ENCODE data around the gene FBXW11. TPM values are rescaled to one million over a fixed set of nuclear protein-coding genes. Genes with fewer than 3 reads are reported as not detected.
"Not testable (repeated sequence)": the region's sequence is repeated elsewhere in the genome, so short reads cannot be mapped to it uniquely, and the experiment has no call there.

The FBXW11 gene
- total and polyA plus RNA-seq, 2 of the 13 experiments (the other 11 are each of a cell fraction or from before 2014, with no cell fraction given): 31.7 to 53.6 TPM

DNA sequence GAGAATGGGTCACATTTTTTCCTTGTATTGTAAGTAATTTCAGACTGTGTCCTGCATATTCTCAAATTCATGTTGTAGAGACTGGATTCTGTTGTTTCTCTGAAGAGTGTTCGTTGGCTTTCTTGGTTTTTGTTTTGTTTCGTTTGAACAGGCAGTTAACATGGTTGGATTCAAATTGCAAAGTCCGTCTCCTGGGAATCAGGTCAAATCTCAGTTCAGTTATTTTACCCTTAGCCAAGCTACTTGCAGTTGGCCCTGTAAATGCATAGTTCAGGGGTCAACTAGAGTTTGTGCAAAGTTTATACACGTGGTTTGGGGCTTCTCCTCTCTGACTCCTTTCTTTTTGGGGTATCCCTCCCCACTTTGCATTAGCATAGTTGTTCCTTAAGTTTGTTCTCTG lies 21.7 kb upstream of the FBXW11 start:
- ChIA-PET CTCF (ENCODE audit: low intra/inter-chr PET ratio, low total read pairs) (no interaction called here), POLR2A (interaction anchor here (0.6 to 1.0 kb wide), 2 partner anchors 21 to 139 kb away, joined by 3 read pairs; no protein-coding TSS in a partner anchor)
- H3K4me2 ChIP-seq (ENCODE audit: low read depth, low read length): peak overlapping the region; percentile 57
- peak overlapping the region in 1 of 3 experiments; percentile 31; a peak in 2 of 6 replicates for H3K4me3 ChIP-seq (replicated peaks in 1 of 3; ENCODE audit: insufficient read depth in 1 of 3, low read depth in 2 of 3, low read length in 3 of 3)
- TF ChIP-seq HNF4A (CRISPR knock-in tag; IDR thresholded peaks at IDR 0.05): peak; percentile 26; the same call in 1 of the 2 replicates
- no peak for TF ChIP-seq ZNF501 (CRISPR knock-in tag; IDR thresholded peaks at IDR 0.05)
- peak; percentile 67; the same call in 1 of the 2 replicates for TF ChIP-seq RARA (CRISPR knock-in tag; IDR thresholded peaks at IDR 0.05)
- 0 out of 2 replicates have a peak, but pooled peaks have one; percentile 10 for TF ChIP-seq HNF4G (IDR thresholded peaks at IDR 0.05; ENCODE audit: borderline replicate concordance, low read depth, low read length)
- TF ChIP-seq HNF4G (CRISPR knock-in tag; IDR thresholded peaks at IDR 0.05; ENCODE audit: borderline replicate concordance, low read depth): no peak
- H3K27ac ChIP-seq (ENCODE audit: extremely low read length, insufficient read depth, low read length): no peak overlapping the region
- intact Hi-C loops (cut with micrococcal nuclease; ENCODE audit: unreplicated experiment) (no loop called here), in situ Hi-C loops (cut with HindIII; ENCODE audit: extremely low pct_ligation_motif_present, low pct_unique_long_range_greater_than_20kb) (no loop called here)
- FAIRE-seq (no peak), DNase-seq (ENCODE audit: low spot score) (no peak), ATAC-seq (peak; percentile 43; the same call in 1 of the 3 replicates)
- H2AFZ ChIP-seq (ENCODE audit: low read length): no peak overlapping the region
- no TSS peak for BruUV-seq (replicated peaks)
- peaks cover 10% of the 10 kb centered on the region for H3K4me1 ChIP-seq (ENCODE audit: insufficient read depth, low read length)
- no peaks in the 10 kb centered on the region for H3K36me3 ChIP-seq (replicated peaks in 1 of 2; ENCODE audit: control insufficient read depth in 1 of 2, insufficient read depth in 2 of 2, low read length in 2 of 2)
- no peaks in the 10 kb centered on the region for H3K27me3 ChIP-seq (ENCODE audit: control insufficient read depth in 1 of 2, insufficient read depth in 2 of 2, low read length in 2 of 2)
- H3K79me2 ChIP-seq (ENCODE audit: insufficient read depth, low read length): no peaks in the 10 kb centered on the region
- under 1% methylated on average over 4 of the region's 4 CpGs for WGBS (ENCODE audit: low lambda C conversion rate)
- peaks cover 9% of the 10 kb centered on the region for H3K9me3 ChIP-seq (ENCODE audit: low read length)
- H4K20me1 ChIP-seq (ENCODE audit: insufficient read depth, low read length): no peaks in the 10 kb centered on the region
- H3K9ac ChIP-seq (ENCODE audit: insufficient read depth, low read depth, low read length): no peak overlapping the region

DNA sequence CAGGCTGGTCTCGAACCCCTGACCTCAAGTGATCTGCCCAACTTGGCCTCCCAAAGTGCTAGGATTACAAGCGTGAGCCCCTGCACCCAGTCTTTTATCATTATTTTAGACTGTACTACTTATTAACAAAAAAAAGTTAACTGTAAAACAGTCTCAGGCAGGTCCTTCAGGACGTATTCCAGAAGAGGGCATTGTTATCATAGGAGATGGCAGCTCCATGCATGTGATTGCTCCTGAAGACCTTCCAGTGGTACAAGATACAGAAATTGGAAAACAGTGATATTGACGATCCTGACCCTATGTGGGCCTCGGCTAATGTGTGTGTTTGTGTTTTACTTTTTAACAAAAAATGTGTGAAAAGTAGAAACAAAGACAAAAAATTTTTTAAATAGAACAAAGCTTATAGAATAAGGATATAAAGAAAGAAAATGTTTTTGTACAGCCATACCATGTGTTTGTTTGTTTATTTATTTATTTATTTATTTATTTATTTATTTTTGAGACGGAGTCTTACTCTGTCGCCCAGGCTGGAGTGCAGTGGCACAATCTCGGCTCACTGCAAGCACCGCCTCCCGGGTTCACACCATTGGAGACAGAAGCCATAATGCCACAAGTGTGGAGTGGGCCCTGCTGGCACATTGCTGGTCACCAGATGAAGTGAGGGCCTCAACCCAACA lies 13.8 kb upstream of the FBXW11 start:
- H3K4me3 ChIP-seq (replicated peaks in 1 of 3; ENCODE audit: insufficient read depth in 1 of 3, low read depth in 2 of 3, low read length in 3 of 3); BruUV-seq (replicated peaks); H2AFZ ChIP-seq (ENCODE audit: low read length); DNase-seq (ENCODE audit: low spot score); H3K9ac ChIP-seq (ENCODE audit: insufficient read depth, low read depth, low read length); H3K9me3 ChIP-seq (ENCODE audit: low read length); H4K20me1 ChIP-seq (ENCODE audit: insufficient read depth, low read length); H3K4me2 ChIP-seq (ENCODE audit: low read depth, low read length); ATAC-seq; H3K36me3 ChIP-seq (replicated peaks in 1 of 2; ENCODE audit: control insufficient read depth in 1 of 2, insufficient read depth in 2 of 2, low read length in 2 of 2); H3K27ac ChIP-seq (ENCODE audit: extremely low read length, insufficient read depth, low read length); H3K79me2 ChIP-seq (ENCODE audit: insufficient read depth, low read length); H3K27me3 ChIP-seq (ENCODE audit: control insufficient read depth in 1 of 2, insufficient read depth in 2 of 2, low read length in 2 of 2); H3K4me1 ChIP-seq (ENCODE audit: insufficient read depth, low read length); in situ Hi-C loops (cut with HindIII; ENCODE audit: extremely low pct_ligation_motif_present, low pct_unique_long_range_greater_than_20kb); CTCF ChIA-PET (ENCODE audit: low intra/inter-chr PET ratio, low total read pairs); FAIRE-seq; intact Hi-C loops (cut with micrococcal nuclease; ENCODE audit: unreplicated experiment): not testable (repeated sequence)
- TF ChIP-seq, protein P1, sequence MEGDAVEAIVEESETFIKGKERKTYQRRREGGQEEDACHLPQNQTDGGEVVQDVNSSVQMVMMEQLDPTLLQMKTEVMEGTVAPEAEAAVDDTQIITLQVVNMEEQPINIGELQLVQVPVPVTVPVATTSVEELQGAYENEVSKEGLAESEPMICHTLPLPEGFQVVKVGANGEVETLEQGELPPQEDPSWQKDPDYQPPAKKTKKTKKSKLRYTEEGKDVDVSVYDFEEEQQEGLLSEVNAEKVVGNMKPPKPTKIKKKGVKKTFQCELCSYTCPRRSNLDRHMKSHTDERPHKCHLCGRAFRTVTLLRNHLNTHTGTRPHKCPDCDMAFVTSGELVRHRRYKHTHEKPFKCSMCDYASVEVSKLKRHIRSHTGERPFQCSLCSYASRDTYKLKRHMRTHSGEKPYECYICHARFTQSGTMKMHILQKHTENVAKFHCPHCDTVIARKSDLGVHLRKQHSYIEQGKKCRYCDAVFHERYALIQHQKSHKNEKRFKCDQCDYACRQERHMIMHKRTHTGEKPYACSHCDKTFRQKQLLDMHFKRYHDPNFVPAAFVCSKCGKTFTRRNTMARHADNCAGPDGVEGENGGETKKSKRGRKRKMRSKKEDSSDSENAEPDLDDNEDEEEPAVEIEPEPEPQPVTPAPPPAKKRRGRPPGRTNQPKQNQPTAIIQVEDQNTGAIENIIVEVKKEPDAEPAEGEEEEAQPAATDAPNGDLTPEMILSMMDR (CRISPR knock-in tag; IDR thresholded peaks at IDR 0.05): peak; percentile 10; the same call in 1 of the 2 replicates
- TF ChIP-seq STAG1 (CRISPR knock-in tag; IDR thresholded peaks at IDR 0.05): peak; percentile 42
- WGBS (ENCODE audit: low lambda C conversion rate): 57% methylated on average over 10 of the region's 10 CpGs
- POLR2A ChIA-PET: interaction anchor here (1.2 kb wide), 1 partner anchor 14 kb away, joined by 3 read pairs; the partner anchor contains the start of gene FBXW11

All from HepG2 (cell line).